ENCODE results near the gene EAF1.
"Not testable (repeated sequence)": the region's sequence is repeated elsewhere in the genome, so short reads cannot be mapped to it uniquely, and the experiment has no call there.

EAF1 gene

GRCh38 chr3:15427182-15427880 lies at the start of gene EAF1, which contains the start of gene METTL6:
TSS of gene EAF1 (plus strand) at chr3:15427598. CDS start at chr3:15427780, 182 bp downstream.
TSS of gene METTL6 (minus strand) at chr3:15427544. CDS start at chr3:15426511, 1,033 bp downstream.
- peak; percentile 81 for DNase-seq

GRCh38 chr3:15377961-15378791 lies 49.2 kb upstream of the EAF1 start:
- DNase-seq: peak; percentile 94

DNA sequence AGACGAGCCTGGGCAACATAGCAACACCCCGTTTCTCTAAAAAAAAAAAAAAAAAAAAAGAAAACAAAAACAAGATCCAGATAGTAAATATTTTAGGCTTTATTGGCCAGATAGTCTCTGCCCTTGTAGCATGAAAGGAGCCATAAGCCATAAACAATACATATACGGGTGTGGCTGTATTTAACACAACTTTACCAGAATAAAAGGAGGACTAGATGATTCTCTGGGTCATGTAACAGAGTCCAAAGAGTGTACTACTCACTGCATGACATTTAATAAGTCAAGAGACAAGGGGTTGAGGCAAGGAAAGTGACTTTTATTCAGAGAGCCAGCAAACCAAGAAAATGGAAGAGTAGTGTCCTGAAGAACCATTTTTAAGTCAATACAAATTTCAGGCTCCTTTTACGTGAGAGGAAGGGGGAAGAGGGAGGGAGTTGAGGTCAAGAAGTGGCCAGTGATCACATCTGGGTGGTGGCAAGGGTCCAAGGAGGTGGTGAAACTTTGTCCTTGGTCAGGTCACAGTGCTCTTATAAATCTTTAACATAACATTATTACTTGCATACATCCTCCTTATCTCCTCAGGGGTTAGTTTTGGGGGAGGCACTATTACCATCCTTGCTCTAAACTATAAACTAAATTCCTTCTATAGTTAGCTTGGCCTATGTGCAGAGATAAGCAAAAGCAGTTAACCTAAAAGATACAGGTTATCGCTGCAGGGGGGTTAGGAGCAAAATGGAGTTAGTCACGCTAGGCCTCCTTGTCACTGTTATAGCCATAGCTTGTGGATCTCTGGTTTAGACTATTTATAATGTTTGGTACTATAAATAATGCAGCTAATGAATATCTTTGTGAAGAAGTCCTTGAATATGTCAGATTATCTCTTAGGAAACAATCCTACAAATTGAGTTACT lies 46.2 kb upstream of the EAF1 start:
- no peak for DNase-seq

DNA sequence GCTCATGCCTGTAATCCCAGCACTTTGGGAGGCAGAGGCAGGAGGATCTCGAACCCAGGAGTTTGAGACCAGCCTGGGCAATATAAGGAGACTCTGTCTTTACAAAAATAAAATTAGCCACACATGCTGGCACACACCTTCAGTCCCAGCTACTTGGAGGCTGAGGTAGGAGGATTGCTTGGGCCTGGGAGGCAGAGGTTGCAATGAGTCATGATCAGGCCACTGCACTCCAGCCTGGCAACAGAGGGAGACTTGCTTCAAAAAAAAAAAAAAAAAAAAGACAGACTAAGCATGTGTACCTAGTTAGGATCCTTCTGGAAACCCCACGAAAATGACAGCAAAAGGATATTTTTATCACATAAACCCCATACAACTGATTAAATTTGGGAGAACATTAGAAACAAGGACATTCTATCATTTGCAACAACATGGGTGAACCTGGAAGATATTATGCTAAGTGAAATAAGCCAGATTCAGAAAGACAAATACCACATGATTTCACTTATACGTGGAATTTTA lies 44.9 kb upstream of the EAF1 start:
- no peak for DNase-seq

GRCh38 chr3:15384510-15385237 lies 42.7 kb upstream of the EAF1 start:
- peak; percentile 34 for DNase-seq

DNA sequence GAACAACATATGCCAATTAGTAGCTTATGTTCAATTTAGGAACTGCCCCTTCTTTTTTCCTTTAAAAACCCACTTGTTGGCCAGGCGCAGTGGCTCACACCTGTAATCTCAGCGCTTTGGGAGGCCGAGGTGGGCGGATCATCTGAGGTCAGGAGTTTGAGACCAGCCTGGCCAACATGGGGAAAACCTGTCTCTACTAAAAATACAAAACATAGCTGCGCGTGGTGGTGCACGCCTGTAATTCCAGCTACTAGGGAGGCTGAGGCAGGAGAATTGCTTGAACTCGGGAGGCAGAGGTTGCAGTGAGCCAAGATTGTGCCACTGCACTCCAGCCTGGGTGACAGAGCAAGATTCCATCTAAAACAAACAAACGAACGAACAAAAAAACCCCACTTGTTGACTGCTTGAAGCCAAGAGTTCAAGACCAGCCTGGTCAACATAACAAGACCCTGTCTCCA lies 42.1 kb upstream of the EAF1 start:
- DNase-seq: not testable (repeated sequence)

DNA sequence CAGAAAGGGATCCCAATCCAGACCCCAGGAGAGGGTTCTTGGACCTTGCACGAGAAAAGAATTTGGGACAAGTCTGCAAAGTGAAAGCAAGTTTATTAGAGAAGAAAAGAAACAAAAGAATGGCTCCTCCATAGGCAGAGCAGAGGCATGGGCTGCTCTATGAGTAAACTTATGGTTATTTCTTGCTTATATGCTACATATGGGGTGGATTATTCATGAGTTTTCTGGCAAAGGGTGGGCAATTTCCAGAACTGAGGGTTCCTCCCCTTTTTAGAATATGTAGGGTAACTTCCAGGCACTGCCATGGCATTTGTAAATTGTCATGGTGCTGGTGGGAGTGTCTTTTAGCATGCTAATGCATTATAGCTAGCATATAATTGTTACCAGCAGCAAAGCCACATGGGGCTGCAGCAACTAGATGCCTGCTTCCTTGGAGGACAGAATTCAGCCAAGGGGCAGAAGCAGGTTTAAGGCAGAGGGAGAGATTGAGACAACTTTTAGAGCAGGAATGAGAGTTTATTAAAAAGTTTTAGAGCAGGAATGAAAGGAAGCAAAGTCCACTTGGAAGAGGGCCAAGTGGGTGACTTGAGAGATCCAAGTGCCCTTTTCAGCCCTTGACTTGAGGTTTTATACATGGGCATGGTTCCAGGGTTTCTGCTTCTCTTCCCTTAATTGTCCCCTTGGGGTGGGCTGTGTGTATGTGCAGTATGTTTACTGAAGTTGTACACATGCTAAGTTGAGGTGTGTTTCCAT lies 41.3 kb upstream of the EAF1 start:
- no peak for DNase-seq

DNA sequence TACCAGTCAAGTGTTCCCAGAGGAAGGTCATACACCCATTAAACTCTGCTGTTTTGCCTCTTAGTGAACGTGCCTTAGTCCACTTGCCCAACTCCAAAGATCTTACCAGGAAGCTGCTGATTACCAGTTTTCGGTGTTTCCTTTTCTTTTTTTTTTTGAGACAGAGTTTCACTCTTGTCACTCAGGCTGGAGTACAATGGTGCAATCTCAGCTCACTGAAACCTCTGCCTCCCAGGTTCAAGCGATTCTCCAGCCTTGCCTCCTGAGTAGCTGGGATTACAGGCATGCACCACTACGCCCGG lies 40.8 kb upstream of the EAF1 start:
- DNase-seq: not testable (repeated sequence)

GRCh38 chr3:15387171-15387581 lies 40.2 kb upstream of the EAF1 start:
- DNase-seq: no peak

- DNase-seq: no peak
Measured at GRCh38 chr3:15387735-15388134, 39.7 kb upstream of the EAF1 start.

- DNase-seq: not testable (repeated sequence)
Measured at GRCh38 chr3:15388335-15388734, 39.1 kb upstream of the EAF1 start.

- no peak for DNase-seq
Measured at GRCh38 chr3:15390460-15390859, 36.9 kb upstream of the EAF1 start.

DNA sequence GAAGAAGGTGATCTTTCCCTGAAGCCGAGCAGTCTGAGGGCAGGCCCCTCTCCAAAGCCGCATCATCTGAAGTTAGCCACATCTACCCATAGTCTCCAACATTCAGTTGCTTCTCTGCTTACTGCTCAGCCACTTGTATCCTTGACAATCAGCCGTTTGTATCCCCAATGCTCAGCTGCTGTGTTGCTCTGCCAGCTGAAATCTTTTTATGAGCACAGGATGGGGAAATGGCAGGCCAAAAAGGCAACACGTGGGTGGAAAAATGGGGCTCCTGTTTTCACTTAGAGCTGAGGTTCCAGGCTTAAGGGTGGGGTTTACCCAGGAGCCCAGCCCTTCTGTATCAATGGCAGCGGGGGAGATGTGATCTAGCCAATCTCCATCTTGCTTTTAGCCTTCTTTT lies 36.4 kb upstream of the EAF1 start:
- no peak for DNase-seq

- DNase-seq: not testable (repeated sequence)
Measured at GRCh38 chr3:15393252-15393651, 34.1 kb upstream of the EAF1 start.

GRCh38 chr3:15398731-15399133 lies 28.7 kb upstream of the EAF1 start:
- DNase-seq: peak; percentile 34

GRCh38 chr3:15399970-15400369 lies 27.4 kb upstream of the EAF1 start:
- DNase-seq: no peak

DNA sequence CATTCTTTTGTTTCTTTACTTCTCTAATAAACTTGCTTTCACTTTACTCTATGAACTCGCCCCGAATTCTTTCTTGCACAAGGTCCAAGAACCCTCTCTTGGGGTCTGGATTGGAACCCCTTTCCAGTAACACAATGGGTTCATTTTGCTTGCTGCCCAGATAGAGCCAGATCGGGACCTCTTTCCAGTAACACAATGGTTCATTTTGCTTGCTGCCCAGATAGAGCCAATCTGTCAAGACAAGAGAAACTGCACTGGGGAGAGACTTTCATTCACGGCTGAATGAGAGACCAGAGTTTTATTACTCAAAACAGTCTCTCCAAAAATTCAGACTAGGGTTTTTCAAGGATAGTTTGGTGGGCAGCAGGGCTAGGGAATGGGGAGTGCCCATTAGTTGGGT lies 25.5 kb upstream of the EAF1 start:
- DNase-seq: no peak

- no peak for DNase-seq
Measured at GRCh38 chr3:15403495-15403894, 23.9 kb upstream of the EAF1 start.

- no peak for DNase-seq
Measured at GRCh38 chr3:15403965-15404364, 23.4 kb upstream of the EAF1 start.

DNA sequence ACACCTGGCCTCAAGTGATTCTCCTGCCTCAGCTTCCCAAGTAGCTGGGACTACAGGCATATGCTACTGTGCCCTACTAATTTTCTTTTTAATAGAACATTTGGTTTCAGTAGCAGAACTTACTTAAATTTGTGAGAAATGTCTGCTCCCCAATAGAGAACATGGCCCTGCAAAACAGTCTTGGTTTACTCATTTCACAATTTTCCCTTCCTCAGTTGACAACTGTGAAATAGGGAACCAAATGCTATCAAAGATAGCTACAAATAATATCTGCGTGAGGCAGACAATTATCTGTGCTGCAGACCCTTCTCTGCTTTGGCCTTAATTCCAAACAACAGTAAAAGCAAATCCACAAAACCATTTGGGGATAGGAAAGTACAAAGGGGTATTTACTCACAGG lies 22.6 kb upstream of the EAF1 start:
- no peak for DNase-seq

GRCh38 chr3:15405448-15406050 lies 21.8 kb upstream of the EAF1 start:
- peak; percentile 61 for DNase-seq

Measured in fibroblast of skin of right biceps (primary cell).